ENCODE results near the gene NCKIPSD. TPM values are rescaled to one million over a fixed set of nuclear protein-coding genes. Genes with fewer than 3 reads are reported as not detected.

Gene NCKIPSD
- polyA plus RNA-seq, 2 donors = 7.6 to 8.2 TPM

DNA sequence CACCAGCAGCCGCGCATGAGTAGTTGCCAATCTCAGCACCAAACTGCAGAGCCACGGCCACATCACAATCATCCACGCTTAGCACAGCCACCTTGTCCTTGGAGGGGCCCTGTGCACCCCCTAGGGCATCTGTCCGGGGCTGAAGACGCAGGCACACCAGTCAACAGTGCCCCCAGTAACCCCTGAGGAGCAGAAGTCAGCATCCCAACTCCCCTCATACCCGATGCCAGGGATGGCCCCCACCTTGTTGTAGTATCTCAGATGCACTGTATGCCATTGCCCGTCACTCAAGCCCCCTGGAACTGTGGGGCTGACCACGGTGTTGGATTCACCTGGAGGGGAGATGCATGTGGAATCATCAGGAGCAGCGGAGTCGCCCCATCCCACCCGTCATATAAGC lies 30.7 kb downstream of the NCKIPSD start:
- Histone ChIP-seq H3K27ac (ENCODE audit: low read depth in 2 of 2, low read length in 1 of 2) (no peak overlapping the region), H3K9me3 (ENCODE audit: control insufficient read depth in 2 of 2, insufficient read depth in 1 of 2, low read depth in 1 of 2, low read length in 1 of 2) (no peaks in the 10 kb centered on the region), H3K4me1 (ENCODE audit: control insufficient read depth in 2 of 2, insufficient read depth in 2 of 2, low read length in 1 of 2) (peaks cover 6 to 11% of the 10 kb centered on the region in 2 donors), H3K36me3 (ENCODE audit: control insufficient read depth in 2 of 2, insufficient read depth in 2 of 2, low read length in 1 of 2) (no peaks in the 10 kb centered on the region), H3K4me3 (ENCODE audit: low read depth in 1 of 2, low read length in 2 of 2) (no peak overlapping the region), H3K27me3 (ENCODE audit: control insufficient read depth in 1 of 2, insufficient read depth in 2 of 2, low read length in 2 of 2) (no peaks in the 10 kb centered on the region)
- WGBS, 2 donors = 94% methylated on average over 12 of the region's 12 CpGs

- Histone ChIP-seq H3K4me3 (ENCODE audit: low read depth in 1 of 2, low read length in 2 of 2) (no peak overlapping the region), H3K27me3 (ENCODE audit: control insufficient read depth in 1 of 2, insufficient read depth in 2 of 2, low read length in 2 of 2) (no peaks in the 10 kb centered on the region), H3K4me1 (ENCODE audit: control insufficient read depth in 2 of 2, insufficient read depth in 2 of 2, low read length in 1 of 2) (peaks cover 6 to 11% of the 10 kb centered on the region in 2 donors), H3K36me3 (ENCODE audit: control insufficient read depth in 2 of 2, insufficient read depth in 2 of 2, low read length in 1 of 2) (no peaks in the 10 kb centered on the region), H3K9me3 (ENCODE audit: control insufficient read depth in 2 of 2, insufficient read depth in 1 of 2, low read depth in 1 of 2, low read length in 1 of 2) (no peaks in the 10 kb centered on the region), H3K27ac (ENCODE audit: low read depth in 2 of 2, low read length in 1 of 2) (no peak overlapping the region)
- 95 to 96% methylated on average over 15 of the region's 15 CpGs for WGBS, 2 donors
These were observed 32.6 kb downstream of the NCKIPSD start for GRCh38 chr3:48652923-48653715.

DNA sequence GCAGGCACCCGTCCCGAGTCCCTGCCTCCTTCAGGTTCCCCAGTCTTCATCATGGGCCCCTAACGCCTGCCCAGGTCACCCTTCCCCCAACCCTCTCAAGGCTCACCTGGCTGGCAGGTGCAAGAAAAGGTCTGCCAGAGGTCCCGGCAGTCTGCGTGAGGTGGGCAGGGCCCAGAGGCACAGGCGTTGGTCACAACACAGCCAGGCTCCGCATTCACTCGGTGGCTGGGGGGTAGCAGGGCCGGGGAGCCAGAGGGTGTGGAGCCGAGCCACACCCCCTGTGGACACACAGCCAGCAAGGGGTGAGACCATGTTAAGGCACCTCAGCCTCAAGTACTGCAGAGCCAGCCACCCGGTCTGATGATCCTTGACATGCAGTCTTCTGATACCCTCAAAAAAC lies 33.9 kb downstream of the NCKIPSD start:
- WGBS, 2 donors = 69 to 76% methylated on average over 11 of the region's 11 CpGs
- no peak overlapping the region for H3K4me3 ChIP-seq (ENCODE audit: low read depth in 1 of 2, low read length in 2 of 2)

GRCh38 chr3:48650723-48651122 lies 35.0 kb downstream of the NCKIPSD start:
- no peaks in the 10 kb centered on the region for H3K27me3 ChIP-seq (ENCODE audit: control insufficient read depth in 1 of 2, insufficient read depth in 2 of 2, low read length in 2 of 2)
- 87 to 88% methylated on average over 12 of the region's 12 CpGs for WGBS, 2 donors

More for the DNA sequence above, 33.9 kb downstream of the NCKIPSD start:
- H3K4me1 ChIP-seq (ENCODE audit: control insufficient read depth in 2 of 2, insufficient read depth in 2 of 2, low read length in 1 of 2) = peaks cover 1 to 7% of the 10 kb centered on the region in 2 donors
- H3K36me3 ChIP-seq (ENCODE audit: control insufficient read depth in 2 of 2, insufficient read depth in 2 of 2, low read length in 1 of 2) = no peaks in the 10 kb centered on the region
- no peaks in the 10 kb centered on the region for H3K27me3 ChIP-seq (ENCODE audit: control insufficient read depth in 1 of 2, insufficient read depth in 2 of 2, low read length in 2 of 2)
- H3K27ac ChIP-seq (ENCODE audit: low read depth in 2 of 2, low read length in 1 of 2) = no peak overlapping the region
- H3K9me3 ChIP-seq (ENCODE audit: control insufficient read depth in 2 of 2, insufficient read depth in 1 of 2, low read depth in 1 of 2, low read length in 1 of 2) = no peaks in the 10 kb centered on the region

GRCh38 chr3:48648188-48648850 lies 37.4 kb downstream of the NCKIPSD start:
- no peak overlapping the region for H3K27ac ChIP-seq (ENCODE audit: low read depth in 2 of 2, low read length in 1 of 2)
- 89 to 90% methylated on average over 15 of the region's 15 CpGs for WGBS, 2 donors

More at GRCh38 chr3:48650723-48651122, 35.0 kb downstream of the NCKIPSD start:
- no peak overlapping the region for H3K27ac ChIP-seq (ENCODE audit: low read depth in 2 of 2, low read length in 1 of 2)
- no peaks in the 10 kb centered on the region for H3K36me3 ChIP-seq (ENCODE audit: control insufficient read depth in 2 of 2, insufficient read depth in 2 of 2, low read length in 1 of 2)
- H3K4me1 ChIP-seq (ENCODE audit: control insufficient read depth in 2 of 2, insufficient read depth in 2 of 2, low read length in 1 of 2) = peaks cover 0 to 2% of the 10 kb centered on the region in 2 donors
- H3K4me3 ChIP-seq (ENCODE audit: low read depth in 1 of 2, low read length in 2 of 2) = no peak overlapping the region
- H3K9me3 ChIP-seq (ENCODE audit: control insufficient read depth in 2 of 2, insufficient read depth in 1 of 2, low read depth in 1 of 2, low read length in 1 of 2) = no peaks in the 10 kb centered on the region

DNA sequence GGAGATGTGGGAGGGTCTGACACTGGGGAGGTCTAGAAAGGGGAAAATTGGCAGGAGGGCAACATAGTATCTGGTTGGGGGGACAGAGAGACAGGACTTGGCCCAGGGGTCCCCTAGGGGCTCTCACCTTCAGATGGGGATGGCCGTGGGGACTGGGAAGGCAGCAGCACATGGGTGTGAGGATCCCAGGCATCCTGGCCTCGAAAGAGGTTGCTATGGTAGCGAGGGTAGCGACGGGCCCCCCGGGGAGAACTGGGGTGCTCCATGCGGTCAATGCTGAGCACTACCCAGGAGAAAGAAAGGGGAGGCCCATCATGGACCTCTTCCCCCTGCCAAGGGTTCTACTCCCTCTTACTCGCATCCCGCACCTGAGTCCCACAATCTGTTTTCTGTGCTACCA lies 38.0 kb downstream of the NCKIPSD start:
- no peaks in the 10 kb centered on the region for H3K36me3 ChIP-seq (ENCODE audit: control insufficient read depth in 2 of 2, insufficient read depth in 2 of 2, low read length in 1 of 2)
- no peaks in the 10 kb centered on the region for H3K27me3 ChIP-seq (ENCODE audit: control insufficient read depth in 1 of 2, insufficient read depth in 2 of 2, low read length in 2 of 2)
- no peak overlapping the region for H3K4me3 ChIP-seq (ENCODE audit: low read depth in 1 of 2, low read length in 2 of 2)
- H3K27ac ChIP-seq (ENCODE audit: low read depth in 2 of 2, low read length in 1 of 2) = no peak overlapping the region
- no peaks in the 10 kb centered on the region for H3K9me3 ChIP-seq (ENCODE audit: control insufficient read depth in 2 of 2, insufficient read depth in 1 of 2, low read depth in 1 of 2, low read length in 1 of 2)
- WGBS, 2 donors = 80 to 89% methylated on average over 4 to 9 of the region's 9 CpGs
- H3K4me1 ChIP-seq (ENCODE audit: control insufficient read depth in 2 of 2, insufficient read depth in 2 of 2, low read length in 1 of 2) = no peaks in the 10 kb centered on the region

More at GRCh38 chr3:48648188-48648850, 37.4 kb downstream of the NCKIPSD start:
- no peaks in the 10 kb centered on the region for H3K9me3 ChIP-seq (ENCODE audit: control insufficient read depth in 2 of 2, insufficient read depth in 1 of 2, low read depth in 1 of 2, low read length in 1 of 2)
- H3K4me1 ChIP-seq (ENCODE audit: control insufficient read depth in 2 of 2, insufficient read depth in 2 of 2, low read length in 1 of 2) = no peaks in the 10 kb centered on the region
- no peaks in the 10 kb centered on the region for H3K27me3 ChIP-seq (ENCODE audit: control insufficient read depth in 1 of 2, insufficient read depth in 2 of 2, low read length in 2 of 2)
- H3K36me3 ChIP-seq (ENCODE audit: control insufficient read depth in 2 of 2, insufficient read depth in 2 of 2, low read length in 1 of 2) = no peaks in the 10 kb centered on the region
- no peak overlapping the region for H3K4me3 ChIP-seq (ENCODE audit: low read depth in 1 of 2, low read length in 2 of 2)

DNA sequence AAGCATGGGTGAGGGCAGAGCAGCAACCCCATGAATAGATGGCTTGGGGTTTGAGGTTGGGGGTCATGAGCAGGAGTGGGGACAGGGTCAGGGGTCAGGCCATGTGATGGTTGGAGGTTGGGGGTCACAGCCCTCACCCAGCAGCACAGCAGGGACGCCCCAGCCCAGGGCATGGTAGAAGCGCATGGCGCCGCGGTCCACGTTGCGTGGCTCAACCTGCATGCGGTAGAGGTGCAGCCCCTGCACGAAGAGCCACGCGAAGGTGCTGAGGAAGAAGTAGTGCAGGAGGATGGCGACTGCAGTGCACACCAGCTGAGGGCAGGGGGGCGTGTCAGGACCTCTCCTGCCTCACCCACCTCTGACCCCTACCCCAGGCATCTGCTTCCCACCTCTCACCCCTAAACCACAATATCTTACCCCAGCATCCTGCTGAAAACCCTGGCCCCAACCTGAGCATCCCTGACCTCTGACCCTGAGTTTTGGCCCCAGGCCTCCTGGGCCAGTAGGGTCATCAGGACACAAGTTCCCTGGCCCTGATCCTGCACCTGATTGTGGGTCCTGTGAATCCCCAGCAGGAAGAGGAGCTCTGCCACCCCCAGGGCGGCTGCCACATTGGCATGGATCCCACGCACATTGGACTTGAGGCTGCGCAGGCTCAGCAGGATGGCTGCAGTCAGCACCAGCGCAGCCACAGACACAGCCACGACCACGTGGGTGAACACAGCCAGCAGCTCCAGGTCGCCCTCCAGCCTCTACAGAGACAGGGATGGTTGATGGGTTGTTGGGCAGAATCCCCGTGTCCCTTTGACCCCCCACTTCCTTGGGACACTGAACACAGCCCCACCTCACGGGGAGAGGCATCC lies 40.6 kb downstream of the NCKIPSD start:
- Histone ChIP-seq H3K27me3 (ENCODE audit: control insufficient read depth in 1 of 2, insufficient read depth in 2 of 2, low read length in 2 of 2) (no peaks in the 10 kb centered on the region), H3K4me1 (ENCODE audit: control insufficient read depth in 2 of 2, insufficient read depth in 2 of 2, low read length in 1 of 2) (no peaks in the 10 kb centered on the region), H3K36me3 (ENCODE audit: control insufficient read depth in 2 of 2, insufficient read depth in 2 of 2, low read length in 1 of 2) (no peaks in the 10 kb centered on the region), H3K4me3 (ENCODE audit: low read depth in 1 of 2, low read length in 2 of 2) (no peak overlapping the region), H3K27ac (ENCODE audit: low read depth in 2 of 2, low read length in 1 of 2) (no peak overlapping the region), H3K9me3 (ENCODE audit: control insufficient read depth in 2 of 2, insufficient read depth in 1 of 2, low read depth in 1 of 2, low read length in 1 of 2) (no peaks in the 10 kb centered on the region)
- 88 to 91% methylated on average over 22 of the region's 22 CpGs for WGBS, 2 donors

- WGBS, 2 donors = 93 to 96% methylated on average over 11 to 12 of the region's 12 CpGs
- no peaks in the 10 kb centered on the region for H3K4me1 ChIP-seq (ENCODE audit: control insufficient read depth in 2 of 2, insufficient read depth in 2 of 2, low read length in 1 of 2)
- H3K27me3 ChIP-seq (ENCODE audit: control insufficient read depth in 1 of 2, insufficient read depth in 2 of 2, low read length in 2 of 2) = no peaks in the 10 kb centered on the region
- H3K36me3 ChIP-seq (ENCODE audit: control insufficient read depth in 2 of 2, insufficient read depth in 2 of 2, low read length in 1 of 2) = no peaks in the 10 kb centered on the region
- H3K27ac ChIP-seq (ENCODE audit: low read depth in 2 of 2, low read length in 1 of 2) = no peak overlapping the region
- H3K9me3 ChIP-seq (ENCODE audit: control insufficient read depth in 2 of 2, insufficient read depth in 1 of 2, low read depth in 1 of 2, low read length in 1 of 2) = no peaks in the 10 kb centered on the region
- no peak overlapping the region for H3K4me3 ChIP-seq (ENCODE audit: low read depth in 1 of 2, low read length in 2 of 2)
These were observed 43.1 kb downstream of the NCKIPSD start for GRCh38 chr3:48642605-48643004.

DNA sequence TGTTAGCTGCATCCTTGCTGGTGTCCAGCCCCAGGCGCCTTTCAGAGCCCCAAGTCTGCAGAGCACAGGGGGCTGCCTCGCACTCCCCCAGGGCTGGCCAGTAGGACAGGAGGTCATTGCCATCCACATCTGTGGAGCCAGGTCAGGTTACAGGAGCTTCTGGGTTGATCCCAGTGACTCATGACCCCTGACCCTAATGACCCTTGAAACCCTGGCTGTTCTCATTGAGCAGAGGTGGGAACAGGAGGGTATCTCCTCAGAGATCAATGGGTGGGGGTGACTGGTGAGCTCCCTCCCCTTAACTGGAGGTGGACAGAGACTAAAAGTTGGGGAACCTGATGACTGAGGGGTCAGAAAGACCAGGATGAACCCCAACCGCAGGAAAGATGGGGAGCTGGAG lies 44.3 kb downstream of the NCKIPSD start:
- Histone ChIP-seq H3K9me3 (ENCODE audit: control insufficient read depth in 2 of 2, insufficient read depth in 1 of 2, low read depth in 1 of 2, low read length in 1 of 2) (no peaks in the 10 kb centered on the region), H3K4me1 (ENCODE audit: control insufficient read depth in 2 of 2, insufficient read depth in 2 of 2, low read length in 1 of 2) (no peaks in the 10 kb centered on the region), H3K27ac (ENCODE audit: low read depth in 2 of 2, low read length in 1 of 2) (no peak overlapping the region), H3K27me3 (ENCODE audit: control insufficient read depth in 1 of 2, insufficient read depth in 2 of 2, low read length in 2 of 2) (no peaks in the 10 kb centered on the region), H3K36me3 (ENCODE audit: control insufficient read depth in 2 of 2, insufficient read depth in 2 of 2, low read length in 1 of 2) (no peaks in the 10 kb centered on the region), H3K4me3 (ENCODE audit: low read depth in 1 of 2, low read length in 2 of 2) (no peak overlapping the region)
- 92 to 100% methylated on average over 3 of the region's 3 CpGs for WGBS, 2 donors
